ENCODE measurements around the gene PTPRR. TPM values are rescaled to one million over a fixed set of nuclear protein-coding genes. Genes with fewer than 3 reads are reported as not detected.

PTPRR gene
- total and polyA plus RNA-seq, 10 of the 15 experiments (the other 5 are each of a cell fraction or from before 2014, with no cell fraction given), result 0.14 to 3.1 (median 0.42) TPM

DNA sequence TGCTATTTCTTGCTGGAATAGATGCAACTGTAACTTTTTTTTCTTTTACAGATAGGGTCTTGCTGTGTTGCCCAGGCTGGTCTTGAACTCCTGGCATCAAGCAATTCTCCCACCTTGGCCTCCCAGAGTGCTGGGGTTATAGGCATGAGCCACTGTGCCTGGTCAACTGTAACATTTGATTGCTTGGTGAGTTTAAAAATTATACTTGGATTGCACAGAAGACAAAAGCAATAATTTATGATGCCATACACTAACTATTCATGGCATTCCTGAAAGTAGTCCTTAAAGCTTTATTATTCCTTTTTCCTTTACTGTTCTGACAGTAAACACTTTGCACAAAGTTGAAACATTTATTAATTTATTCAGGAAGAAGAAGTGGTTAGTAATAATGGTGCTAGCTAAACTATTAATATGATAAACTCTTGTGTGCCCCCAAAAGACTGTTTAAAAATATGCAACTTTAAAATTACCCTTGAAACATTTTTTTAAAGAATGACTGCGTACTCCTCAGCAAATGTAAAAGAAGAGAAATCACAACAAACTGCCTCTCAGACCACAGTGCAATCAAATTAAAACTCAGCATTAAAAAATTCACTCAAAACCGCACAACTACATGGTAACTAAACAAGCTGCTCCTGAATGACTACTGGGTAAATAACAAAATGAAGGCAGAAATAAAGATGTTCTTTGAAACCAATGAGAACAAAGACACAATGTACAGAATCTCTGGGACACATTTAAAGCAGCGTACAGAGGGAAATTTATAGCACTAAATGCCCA is 291.6 kb downstream of the PTPRR start:
- Histone ChIP-seq H3K27me3 (replicated peaks in 1 of 2; ENCODE audit: control insufficient read depth in 2 of 2, insufficient read depth in 2 of 2, low read length in 1 of 2) (no peaks in the 10 kb centered on the region), H3K36me3 (ENCODE audit: control insufficient read depth in 2 of 2, insufficient read depth in 2 of 2, low read length in 1 of 2) (no peaks in the 10 kb centered on the region), H3K9ac (ENCODE audit: control insufficient read depth, insufficient read depth, low read length) (no peak overlapping the region), H3K4me3 (no peak overlapping the region), H2AFZ (ENCODE audit: control insufficient read depth, low read depth, low read length) (no peak overlapping the region), H3K9me3 (replicated peaks; ENCODE audit: control insufficient read depth, insufficient read depth, low read length) (no peaks in the 10 kb centered on the region), H3K4me1 (ENCODE audit: control insufficient read depth, insufficient read depth, low read length) (no peaks in the 10 kb centered on the region), H3K79me2 (ENCODE audit: control insufficient read depth, insufficient read depth, low read length) (no peaks in the 10 kb centered on the region), H3K27ac (ENCODE audit: control insufficient read depth, insufficient read depth) (no peak overlapping the region), H3K4me2 (ENCODE audit: control insufficient read depth, insufficient read depth) (no peak overlapping the region), H4K20me1 (ENCODE audit: control insufficient read depth, insufficient read depth) (no peaks in the 10 kb centered on the region)
- ChIA-PET RAD21 (ENCODE audit: unreplicated experiment) (no interaction called here), SMC1A (ENCODE audit: uncharacterized antibody, unreplicated experiment) (interaction anchor here (1.9 kb wide), 1 partner anchor 728 kb away, joined by 4 read pairs; no protein-coding TSS in a partner anchor), POLR2A (no interaction called here), CTCF (no interaction called here)
- FAIRE-seq, result no peak
- TF ChIP-seq CREM (IDR thresholded peaks at IDR 0.05; ENCODE audit: low read depth) (no peak), RAD21 (IDR thresholded peaks at IDR 0.05; ENCODE audit: insufficient read depth, low read depth, low read length) (no peak), IKZF1 (conservative IDR thresholded peaks at IDR 0.05) (no peak), EGR1 (IDR thresholded peaks at IDR 0.05; ENCODE audit: borderline replicate concordance in 1 of 2, low read depth in 2 of 2, low read length in 2 of 2) (no peak), JUNB (IDR thresholded peaks at IDR 0.05) (no peak), DPF2 (IDR thresholded peaks at IDR 0.05) (no peak), MTA3 (IDR thresholded peaks at IDR 0.05; ENCODE audit: borderline replicate concordance, low read length) (no peak)
- TF ChIP-seq, protein P1, sequence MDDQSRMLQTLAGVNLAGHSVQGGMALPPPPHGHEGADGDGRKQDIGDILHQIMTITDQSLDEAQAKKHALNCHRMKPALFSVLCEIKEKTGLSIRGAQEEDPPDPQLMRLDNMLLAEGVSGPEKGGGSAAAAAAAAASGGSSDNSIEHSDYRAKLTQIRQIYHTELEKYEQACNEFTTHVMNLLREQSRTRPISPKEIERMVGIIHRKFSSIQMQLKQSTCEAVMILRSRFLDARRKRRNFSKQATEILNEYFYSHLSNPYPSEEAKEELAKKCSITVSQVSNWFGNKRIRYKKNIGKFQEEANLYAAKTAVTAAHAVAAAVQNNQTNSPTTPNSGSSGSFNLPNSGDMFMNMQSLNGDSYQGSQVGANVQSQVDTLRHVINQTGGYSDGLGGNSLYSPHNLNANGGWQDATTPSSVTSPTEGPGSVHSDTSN (IDR thresholded peaks at IDR 0.05; ENCODE audit: insufficient replicate concordance, low read depth, low read length), result no peak
- TF ChIP-seq, protein P2, sequence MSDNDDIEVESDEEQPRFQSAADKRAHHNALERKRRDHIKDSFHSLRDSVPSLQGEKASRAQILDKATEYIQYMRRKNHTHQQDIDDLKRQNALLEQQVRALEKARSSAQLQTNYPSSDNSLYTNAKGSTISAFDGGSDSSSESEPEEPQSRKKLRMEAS (IDR thresholded peaks at IDR 0.05; ENCODE audit: low read depth, low read length), result no peak
- 22% methylated on average over 3 of the region's 3 CpGs for WGBS (ENCODE audit: insufficient coverage, insufficient replicate concordance, low lambda C conversion rate, missing lambda C conversion rate)
- ATAC-seq, result no peak
- in situ Hi-C loops (cut with MboI) (no loop called here), intact Hi-C loops (cut with micrococcal nuclease; ENCODE audit: unreplicated experiment) (no loop called here)
- DNase-seq (ENCODE audit: low read depth, low spot score), result no peak
- no TSS peak for BruUV-seq (replicated peaks)
